Nephron progenitor cell (in vitro differentiated cells): ENCODE measurements around the gene PIGB.

Experiments used
- DNase-seq: peaks from one replicate; pipeline ENCODE4 v3.0.0; 2021
- H3K27ac Mint-ChIP-seq: 2 replicates; pipeline ENCODE4 v1.8.0; 2021; ENCODE audit warnings: mild to moderate bottlenecking, moderate library complexity, mixed read lengths
- H3K27me3 Mint-ChIP-seq: 2 replicates; pipeline ENCODE4 v1.8.0; 2021; ENCODE audit warnings: mild to moderate bottlenecking, low read depth, mixed read lengths; ENCODE audit not compliant: poor library complexity
- H3K36me3 Mint-ChIP-seq: 2 replicates; pipeline ENCODE4 v1.8.0; 2021; ENCODE audit warnings: low read depth, mixed read lengths
- H3K4me1 Mint-ChIP-seq: 2 replicates; pipeline ENCODE4 v1.8.0; 2021; ENCODE audit warnings: mixed read lengths
- H3K4me3 Mint-ChIP-seq: 2 replicates; pipeline ENCODE4 v1.8.0; 2021; ENCODE audit warnings: mild to moderate bottlenecking, moderate library complexity, mixed read lengths
- H3K9me3 Mint-ChIP-seq: 2 replicates; pipeline ENCODE4 v1.8.0; 2021; ENCODE audit warnings: mild to moderate bottlenecking, moderate library complexity, mixed read lengths
- CTCF ChIP-seq: fragments of 200-600 bp; sonication (generic); IDR thresholded peaks from 2 replicates; pipeline ENCODE4 v1.5.0; 2021; ENCODE audit warnings: antibody characterized with exemption

The PIGB gene

GRCh38 chr15:55322467-55322866 lies 3.4 kb downstream of the PIGB start:
- Mint-ChIP-seq H3K27ac (no peak overlapping the region), H3K4me3 (no peak overlapping the region), H3K4me1 (peaks cover 20% of the 10 kb centered on the region), H3K27me3 (peaks cover 3% of the 10 kb centered on the region), H3K9me3 (no peaks in the 10 kb centered on the region), H3K36me3 (peaks cover 16% of the 10 kb centered on the region)
- no peak for DNase-seq
- TF ChIP-seq CTCF, result no peak

GRCh38 chr15:55327387-55327786 lies 8.4 kb downstream of the PIGB start:
- no peaks in the 10 kb centered on the region for H3K27me3 Mint-ChIP-seq
- no peak for DNase-seq

GRCh38 chr15:55334371-55334770 lies 15.3 kb downstream of the PIGB start:
- Mint-ChIP-seq H3K4me3 (no peak overlapping the region), H3K9me3 (no peaks in the 10 kb centered on the region), H3K36me3 (peaks cover under 1% of the 10 kb centered on the region), H3K27me3 (no peaks in the 10 kb centered on the region), H3K27ac (no peak overlapping the region), H3K4me1 (no peaks in the 10 kb centered on the region)
- no peak for TF ChIP-seq CTCF
- DNase-seq, result no peak

More at GRCh38 chr15:55327387-55327786, 8.4 kb downstream of the PIGB start:
- Mint-ChIP-seq H3K27ac (no peak overlapping the region), H3K4me1 (peaks cover 7% of the 10 kb centered on the region), H3K4me3 (no peak overlapping the region), H3K36me3 (peaks cover 12% of the 10 kb centered on the region), H3K9me3 (no peaks in the 10 kb centered on the region)
- TF ChIP-seq CTCF, result no peak

- H3K27ac Mint-ChIP-seq, result no peak overlapping the region
- no peaks in the 10 kb centered on the region for H3K9me3 Mint-ChIP-seq
- H3K27me3 Mint-ChIP-seq, result no peaks in the 10 kb centered on the region
- no peak overlapping the region for H3K4me3 Mint-ChIP-seq
- no peak for DNase-seq
- no peak for TF ChIP-seq CTCF
- peaks cover 6% of the 10 kb centered on the region for H3K36me3 Mint-ChIP-seq
- no peaks in the 10 kb centered on the region for H3K4me1 Mint-ChIP-seq
Observed at GRCh38 chr15:55334997-55335396, 16.0 kb downstream of the PIGB start.

- no peak for DNase-seq
- Mint-ChIP-seq H3K9me3 (no peaks in the 10 kb centered on the region), H3K4me1 (no peaks in the 10 kb centered on the region)
Observed at GRCh38 chr15:55337160-55337559, 18.1 kb downstream of the PIGB start.

More at GRCh38 chr15:55337160-55337559, 18.1 kb downstream of the PIGB start:
- Mint-ChIP-seq H3K27me3 (no peaks in the 10 kb centered on the region), H3K27ac (no peak overlapping the region), H3K4me3 (no peak overlapping the region), H3K36me3 (peaks cover 6% of the 10 kb centered on the region)
- no peak for TF ChIP-seq CTCF
